Measurements from ENCODE around the gene CACNB2.

Gene CACNB2

DNA sequence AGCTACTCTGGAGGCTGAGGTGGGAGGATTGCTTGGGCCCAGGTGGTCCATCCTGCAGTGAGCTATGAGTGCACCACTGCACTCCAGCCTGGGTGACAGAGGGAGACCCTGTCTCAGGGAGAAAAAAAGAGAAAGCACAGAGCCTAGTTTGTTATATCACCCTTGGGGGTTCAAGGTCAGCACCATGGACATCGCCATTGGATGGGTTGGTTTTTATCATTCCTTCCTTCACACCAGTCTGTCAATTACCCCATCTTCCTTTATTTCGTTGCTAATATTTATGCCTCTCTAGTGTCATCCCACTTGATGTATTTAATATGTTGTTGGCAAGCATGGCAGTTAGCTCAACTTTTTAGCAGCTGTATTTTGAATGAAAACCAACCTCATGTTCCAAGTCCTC, 328.9 kb downstream of the CACNB2 start:
- no peak for DNase-seq

DNA sequence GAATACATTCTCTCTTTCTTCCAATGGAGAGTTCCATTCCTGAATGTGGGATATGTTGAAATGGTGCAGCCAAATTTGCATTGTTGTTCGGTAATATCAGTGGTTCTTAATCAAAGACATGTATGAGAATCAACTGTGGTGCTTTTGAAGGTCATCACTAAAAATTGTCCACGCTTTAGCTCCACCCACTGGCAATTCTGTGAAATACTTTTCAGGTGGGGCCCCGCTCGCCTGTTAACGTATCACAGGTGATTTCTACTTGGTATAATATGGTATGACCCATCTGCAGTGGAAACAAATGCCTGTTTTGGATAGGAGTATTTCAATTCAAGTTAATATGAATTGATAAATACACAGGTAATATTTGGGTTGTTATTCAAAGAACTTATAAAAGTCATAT, 332.8 kb downstream of the CACNB2 start:
- peak; percentile 2 for DNase-seq

DNA sequence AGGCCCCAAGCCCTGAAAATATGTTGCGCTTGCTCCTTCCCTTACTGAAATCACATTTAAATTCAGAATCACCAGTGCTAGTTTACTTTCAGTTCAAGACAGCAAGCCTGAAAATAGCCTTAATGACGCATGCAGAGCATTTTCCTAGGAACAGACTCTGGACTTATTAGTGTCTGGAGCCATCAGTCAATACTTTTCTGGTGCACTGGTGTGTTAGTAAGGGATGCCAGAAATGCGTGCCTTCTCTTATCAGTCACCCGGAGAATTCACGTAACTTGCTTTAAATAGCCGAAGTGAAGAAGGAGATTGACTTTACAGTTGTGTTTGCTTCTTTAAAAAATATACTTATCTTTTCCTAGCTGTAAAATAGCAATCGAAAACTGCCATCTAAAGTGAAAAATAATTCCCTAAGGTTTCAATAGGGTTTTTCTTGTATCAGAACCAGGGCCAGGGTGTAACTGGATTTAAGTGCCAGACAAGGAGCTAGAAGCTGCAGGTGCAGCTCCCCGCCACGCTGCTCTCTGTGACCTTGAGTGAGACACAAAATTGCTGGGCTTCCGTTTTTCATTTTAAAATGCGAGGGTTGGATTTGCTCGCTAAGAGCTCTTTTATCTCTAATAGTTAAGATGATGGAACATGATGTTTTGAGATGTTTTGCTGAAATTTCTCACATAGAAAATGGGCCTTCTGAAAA, 333.3 kb downstream of the CACNB2 start:
- no peak for DNase-seq

DNA sequence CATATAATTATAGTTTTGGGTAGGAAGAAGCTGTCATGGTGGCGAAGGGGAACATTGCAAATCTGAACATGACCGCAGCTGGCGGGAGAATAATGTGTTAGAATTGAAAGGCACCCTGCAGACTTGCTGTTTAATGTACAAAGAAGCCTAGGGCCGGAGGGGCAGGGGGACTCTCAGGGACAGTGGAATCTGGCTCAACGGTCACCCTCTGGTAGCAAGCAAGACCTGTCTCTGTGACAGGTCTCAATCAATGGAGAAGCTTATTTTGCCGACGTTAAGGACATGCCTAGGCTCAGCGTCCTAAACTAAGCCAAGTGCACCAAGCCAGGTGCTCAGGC, 333.9 kb downstream of the CACNB2 start:
- no peak for DNase-seq

DNA sequence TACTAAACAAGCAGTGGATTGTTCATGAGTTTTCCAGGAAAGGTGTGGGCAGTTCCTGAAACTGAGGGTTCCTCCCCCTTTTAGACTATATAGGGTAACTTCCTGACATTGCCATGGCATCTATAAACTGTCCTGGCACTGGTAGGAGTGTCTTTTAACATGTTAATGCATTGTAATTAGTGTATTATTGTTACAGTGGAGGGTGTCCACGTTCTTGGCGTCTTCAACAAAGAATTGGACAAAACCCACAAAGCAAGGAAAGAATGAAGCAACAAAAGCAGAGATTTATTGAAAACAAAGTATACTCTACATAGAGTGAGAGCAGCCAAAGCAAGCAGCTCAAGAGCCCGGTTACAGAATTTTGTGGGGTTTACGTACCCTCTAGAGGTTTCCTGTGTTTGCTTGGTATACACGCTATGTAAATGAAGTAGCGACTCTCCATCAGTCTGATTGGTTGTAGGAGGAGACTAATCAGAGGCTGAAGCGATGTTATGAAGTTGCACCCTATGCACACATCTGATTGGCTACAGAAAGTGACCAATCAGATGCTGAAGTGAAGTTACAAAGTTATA, 335.9 kb downstream of the CACNB2 start:
- no peak for DNase-seq

DNA sequence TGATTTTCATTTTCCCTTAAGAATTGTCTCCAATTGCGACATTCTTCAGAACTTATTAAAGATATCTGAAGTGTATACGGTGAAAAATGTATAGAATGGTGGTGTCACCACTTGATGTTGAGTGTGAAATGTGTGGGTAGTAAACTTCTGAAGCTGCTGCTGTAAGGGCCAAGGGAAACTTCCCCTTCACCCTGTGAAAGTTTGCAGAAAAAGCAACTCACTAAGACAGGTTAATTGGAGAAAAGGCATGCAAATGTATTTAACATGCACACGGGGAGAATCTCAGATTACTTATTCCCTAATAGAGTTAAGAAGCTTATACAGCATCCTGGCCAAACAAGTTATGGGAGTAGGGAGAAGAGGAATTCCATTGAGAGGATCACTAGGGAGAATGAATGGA, 338.1 kb downstream of the CACNB2 start:
- no peak for DNase-seq

DNA sequence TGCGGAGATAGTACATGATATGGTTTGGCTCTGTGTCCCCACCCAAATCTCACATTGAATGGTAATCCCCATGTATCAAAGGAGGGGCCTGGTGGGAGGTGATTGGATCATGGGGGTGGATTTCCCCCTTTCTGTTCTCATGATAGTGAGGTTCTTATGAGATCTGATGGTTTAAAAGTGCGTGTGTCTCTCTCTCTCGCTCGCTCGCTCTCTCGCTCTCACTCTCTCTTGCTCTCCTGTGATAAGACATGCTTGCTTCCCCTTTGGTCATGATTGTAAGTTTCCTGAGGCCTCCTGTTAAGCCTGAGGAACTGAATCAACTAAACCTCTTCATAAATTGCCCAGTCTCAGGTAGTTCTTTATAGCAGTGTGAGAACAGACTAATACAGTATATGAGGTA, 339.3 kb downstream of the CACNB2 start:
- no peak for DNase-seq

DNA sequence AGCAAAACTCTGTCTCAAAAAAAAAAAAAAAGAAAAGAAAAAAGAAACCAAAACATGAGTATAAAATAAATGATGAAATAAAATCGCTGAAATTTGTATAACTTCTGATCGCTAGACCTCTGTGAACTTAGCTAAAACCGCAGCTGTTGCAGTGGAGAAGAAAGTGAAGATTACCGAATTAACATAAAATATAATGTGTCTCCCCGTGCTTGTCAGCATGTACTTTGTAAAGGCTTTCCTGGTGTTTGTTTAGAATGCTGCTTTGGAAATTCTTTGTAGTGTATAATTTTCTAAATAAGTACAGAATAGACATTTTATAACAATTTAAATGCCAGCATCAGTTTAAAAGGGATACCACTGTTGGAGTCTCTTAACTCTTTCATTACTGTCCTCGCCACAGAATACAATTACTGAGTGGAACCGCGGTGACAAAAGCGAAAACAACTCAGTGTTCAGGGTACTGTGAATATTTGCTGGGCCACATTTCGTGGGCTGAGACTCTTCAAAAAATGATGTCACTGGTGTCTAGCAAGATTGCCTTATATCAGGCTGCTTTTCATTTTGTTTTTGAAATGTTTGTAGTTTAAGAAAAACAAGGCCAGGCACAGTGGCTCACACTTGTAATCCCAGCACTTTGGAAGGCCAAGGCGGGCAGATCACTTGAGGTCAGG, 343.4 kb downstream of the CACNB2 start:
- no peak for DNase-seq

DNA sequence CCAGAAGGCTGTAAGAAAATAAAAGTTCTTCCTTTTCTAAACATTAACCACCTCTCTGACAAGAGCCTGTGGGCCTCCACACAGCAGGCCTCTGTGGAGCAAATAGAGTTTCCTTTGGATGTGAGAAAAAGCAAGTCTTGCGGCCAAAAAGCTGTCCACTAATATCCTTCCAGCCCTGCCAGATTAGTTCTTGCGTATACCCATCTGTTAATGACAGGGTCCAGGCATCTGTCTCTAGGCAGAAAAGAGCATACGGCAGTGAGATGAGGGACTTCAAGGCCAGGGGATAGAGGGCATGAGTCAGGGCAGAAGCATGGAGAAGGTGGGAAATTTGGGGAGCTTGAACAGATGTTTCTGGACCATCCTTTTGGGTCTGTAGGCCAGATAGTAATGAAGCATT, 346.2 kb downstream of the CACNB2 start:
- DNase-seq, result no peak

DNA sequence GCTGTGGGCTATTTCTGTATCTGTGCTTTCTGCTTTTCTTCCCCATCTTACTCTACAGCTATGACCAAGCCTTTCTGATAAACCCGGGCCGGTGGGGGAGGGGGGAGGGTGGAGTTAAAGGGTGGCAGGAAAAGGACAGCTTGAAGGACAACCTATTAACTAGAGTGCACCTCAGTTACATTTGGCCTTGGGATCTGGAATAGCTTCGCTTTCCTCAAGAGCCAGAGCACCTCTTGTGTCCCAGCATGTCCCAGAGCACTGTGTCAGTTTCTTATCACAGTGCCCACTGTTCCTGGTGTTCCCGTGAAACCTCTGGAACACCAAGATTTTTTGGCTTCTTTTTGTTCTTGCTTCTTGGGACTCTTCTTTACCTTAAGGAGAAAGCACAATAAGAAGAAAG, 350.5 kb downstream of the CACNB2 start:
- DNase-seq, result no peak

DNA sequence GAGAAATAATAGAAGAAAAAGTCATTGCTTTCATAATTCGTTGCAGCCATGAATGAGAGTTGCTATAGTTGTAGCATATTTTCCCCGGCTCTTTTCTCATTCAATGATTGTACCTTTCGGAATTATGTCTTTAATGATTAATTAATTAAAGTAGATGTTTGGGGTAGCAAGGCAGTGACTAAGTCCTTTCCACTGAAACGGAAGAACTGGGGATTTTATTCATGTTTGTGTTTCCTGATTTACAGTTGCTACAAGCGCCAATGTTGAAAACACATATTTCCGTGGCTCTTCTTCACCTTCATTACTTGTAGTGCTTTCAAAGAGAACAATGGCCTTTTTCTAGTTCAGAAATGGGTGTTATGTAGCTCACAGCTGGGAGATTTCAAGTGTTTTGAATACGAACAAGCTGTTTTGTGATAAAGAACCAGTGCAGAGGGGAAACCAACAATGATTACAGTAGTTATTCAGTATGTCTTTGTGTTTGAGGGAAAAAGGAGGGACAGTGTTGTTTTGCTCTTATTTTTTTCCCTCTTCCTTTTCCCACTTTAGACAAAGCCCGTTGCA, 357.7 kb downstream of the CACNB2 start:
- no peak for DNase-seq

DNA sequence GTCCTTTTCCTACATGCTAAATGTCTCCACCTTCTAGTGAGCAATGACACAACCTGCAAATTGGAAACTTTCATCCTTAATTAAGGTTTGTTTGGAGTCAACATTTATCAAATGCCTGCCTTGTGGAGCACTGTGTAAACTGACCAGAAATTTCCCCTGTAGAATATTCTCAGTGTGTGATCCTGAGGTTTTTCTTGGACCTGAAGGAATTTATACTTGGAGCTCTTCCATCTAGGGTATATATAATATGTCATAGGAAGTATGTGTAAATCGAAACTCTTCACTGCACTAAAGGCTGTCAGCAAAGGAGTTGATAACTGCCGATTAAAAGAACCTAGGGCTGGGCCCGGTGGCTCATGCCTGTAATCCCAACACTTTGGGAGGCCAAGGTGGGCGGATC, 358.8 kb downstream of the CACNB2 start:
- no peak for DNase-seq

DNA sequence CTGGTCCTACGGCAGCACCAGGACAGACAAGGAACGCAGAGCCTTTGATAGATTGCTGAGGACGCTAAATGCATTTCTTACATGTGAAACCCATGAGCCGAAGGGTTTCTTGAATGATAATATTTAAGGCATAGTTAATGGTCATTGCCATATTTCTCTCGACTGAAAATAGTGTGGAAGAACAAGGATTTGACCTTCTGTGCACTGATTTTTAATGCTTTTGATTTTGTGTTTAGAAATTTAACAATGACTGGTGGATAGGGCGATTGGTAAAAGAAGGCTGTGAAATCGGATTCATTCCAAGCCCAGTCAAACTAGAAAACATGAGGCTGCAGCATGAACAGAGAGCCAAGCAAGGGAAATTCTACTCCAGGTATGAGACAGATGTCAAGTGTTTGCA, 360.4 kb downstream of the CACNB2 start:
- no peak for DNase-seq

DNA sequence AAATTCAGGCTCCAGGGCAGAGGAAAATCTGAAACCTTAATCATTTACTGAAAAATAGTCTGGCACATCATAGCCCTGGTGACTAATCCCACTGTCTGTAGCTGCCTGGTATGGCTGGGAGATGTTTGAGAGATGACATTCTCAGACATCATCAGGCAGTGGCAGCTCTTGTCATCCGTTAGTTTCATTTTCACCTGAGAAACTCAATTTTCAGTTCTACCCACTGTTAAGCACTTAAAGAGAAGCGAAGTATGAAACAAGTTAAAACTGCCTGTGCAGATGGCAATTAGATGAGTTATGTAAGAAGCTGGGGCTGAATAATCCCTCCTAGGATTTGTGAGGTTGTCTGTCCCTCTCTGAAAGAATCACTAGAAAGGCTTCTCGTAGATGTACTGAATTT, 361.0 kb downstream of the CACNB2 start:
- no peak for DNase-seq

DNA sequence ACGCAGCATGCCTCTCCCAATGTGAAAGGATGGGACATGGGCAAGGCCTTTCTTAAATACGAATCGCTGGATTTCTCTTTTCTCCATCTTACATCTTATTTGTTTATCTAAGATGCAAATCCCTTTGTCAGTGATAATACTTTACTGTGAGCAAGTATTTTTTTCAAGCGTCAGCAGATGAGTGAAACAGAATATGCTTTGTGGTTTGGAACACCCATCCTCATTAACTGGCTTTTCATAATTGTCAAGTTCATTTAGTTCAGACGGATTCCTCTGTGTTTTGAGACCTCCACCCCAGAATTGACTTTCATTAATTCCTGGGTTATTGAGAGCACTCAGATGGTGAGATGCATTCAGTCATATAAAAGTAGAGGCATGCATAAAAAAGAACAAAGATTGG, 361.4 kb downstream of the CACNB2 start:
- no peak for DNase-seq

DNA sequence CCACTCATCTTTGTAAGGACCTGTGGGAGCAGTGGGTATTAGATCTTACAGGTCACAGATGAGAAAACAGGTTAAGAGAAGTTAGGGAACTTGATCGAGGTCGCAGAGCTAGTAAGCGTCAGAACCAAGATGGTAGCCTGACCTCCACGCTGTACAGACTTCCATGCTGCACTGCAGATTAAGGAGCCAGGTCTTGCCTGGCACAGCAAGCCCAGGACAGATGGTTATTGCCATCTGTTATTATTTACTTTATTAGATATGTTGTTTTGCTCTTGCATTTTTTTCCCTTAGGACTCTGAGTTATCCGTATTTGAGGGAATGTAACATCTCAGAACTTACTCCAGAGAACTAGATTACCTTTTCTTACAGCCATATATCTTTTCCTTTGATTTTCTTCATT, 363.9 kb downstream of the CACNB2 start:
- DNase-seq, result no peak

DNA sequence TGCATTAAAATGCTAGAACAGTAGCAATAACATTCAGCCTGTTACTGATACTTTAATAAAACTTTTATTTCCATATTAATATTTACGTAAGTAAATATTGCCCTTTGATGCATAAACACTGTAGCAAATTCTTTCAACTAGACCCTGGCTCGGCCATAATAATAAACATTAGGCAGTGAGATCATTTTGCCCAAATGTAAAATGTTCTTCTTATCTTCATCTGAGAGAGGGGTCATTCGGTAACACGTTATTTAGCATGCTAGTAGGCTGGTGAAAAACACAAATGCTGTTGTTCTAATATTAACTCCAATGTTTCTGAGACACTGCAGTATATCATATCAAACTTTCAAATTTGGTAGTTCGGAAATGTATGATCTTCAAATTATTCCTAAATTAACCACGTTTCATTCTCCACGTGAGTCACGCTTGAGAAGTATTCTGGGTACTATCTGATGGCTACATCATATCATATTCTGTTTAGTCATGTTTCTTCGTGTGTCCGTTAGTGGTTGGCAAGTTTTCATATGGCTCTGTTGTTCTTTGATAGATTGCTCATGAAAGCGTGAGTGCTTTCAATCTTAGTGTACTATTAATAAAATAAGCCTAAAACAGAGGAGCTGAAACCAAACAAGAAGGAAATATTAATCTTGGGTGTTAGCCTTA, 365.4 kb downstream of the CACNB2 start:
- no peak for DNase-seq

DNA sequence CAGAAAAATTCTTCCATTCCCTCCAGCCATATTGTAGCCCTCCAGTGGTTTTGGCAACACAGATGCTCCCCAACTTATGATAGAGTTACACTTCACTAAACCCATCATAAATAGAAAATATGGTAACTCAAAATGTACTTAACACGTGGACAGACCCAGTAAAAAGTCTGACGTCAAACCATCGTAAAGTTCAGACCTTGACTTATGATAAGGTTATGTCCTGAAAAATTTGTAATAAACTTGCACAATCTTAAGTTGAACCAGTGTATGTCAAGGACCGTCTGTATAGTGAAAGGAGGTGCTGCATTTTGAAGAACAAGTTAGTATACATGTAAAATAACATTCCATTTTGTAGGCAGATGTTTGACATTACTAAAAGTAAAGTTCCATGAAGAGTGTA, 368.4 kb downstream of the CACNB2 start:
- DNase-seq, result no peak

DNA sequence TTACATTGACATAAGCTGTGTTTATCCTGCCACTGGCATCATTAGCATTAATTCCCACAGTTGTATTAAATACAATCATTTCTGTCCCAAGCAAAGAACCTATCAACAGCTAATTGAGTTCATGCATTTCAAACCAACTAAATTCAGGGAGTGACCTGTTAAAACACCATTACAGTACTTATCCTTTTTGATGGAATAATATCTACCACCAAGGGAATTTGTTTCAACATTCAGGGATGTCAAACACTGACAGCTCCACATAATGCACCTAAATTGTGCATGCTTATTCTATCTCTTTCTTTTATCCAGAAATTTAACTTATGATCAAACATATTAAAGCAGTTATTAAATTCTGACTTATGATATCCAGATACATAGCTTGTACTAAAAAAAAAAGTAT, 374.3 kb downstream of the CACNB2 start:
- DNase-seq, result no peak

DNA sequence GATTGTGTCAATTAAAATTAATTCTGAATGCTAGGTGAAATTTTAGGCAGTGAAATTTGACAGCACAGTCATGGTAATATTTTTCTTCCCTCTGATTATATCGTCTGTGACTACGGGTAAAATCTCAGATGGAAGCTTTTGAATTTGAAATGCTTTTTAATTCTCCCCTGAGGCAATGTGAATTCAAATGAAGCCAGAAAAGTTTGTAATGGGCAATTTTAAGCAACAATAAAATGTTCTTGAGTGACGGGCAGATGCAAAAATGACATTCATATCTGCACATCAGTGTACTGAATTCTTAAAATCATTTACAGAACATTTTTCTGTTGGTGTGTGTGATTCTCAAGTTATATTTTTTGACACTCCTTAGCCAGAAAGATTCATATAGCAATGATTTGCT, 376.6 kb downstream of the CACNB2 start:
- no peak for DNase-seq

DNA sequence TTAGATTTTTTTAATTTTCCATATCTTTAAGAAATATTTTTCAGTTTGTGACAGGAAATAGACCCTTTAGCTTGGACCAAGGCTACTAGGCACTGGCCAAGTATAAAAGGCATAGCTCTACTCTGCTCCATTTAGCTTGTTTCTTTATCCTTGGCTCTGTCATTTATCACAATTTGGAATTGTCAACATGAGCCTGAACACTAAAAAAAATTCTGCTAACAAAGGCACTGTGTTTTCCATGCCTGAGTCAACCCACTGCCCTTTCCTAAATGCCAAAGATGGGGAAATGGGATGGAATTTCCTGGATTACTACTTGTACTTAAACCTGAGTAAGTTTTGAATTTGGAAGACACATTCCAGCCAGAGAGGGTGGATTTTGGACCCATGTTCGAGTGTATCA, 382.8 kb downstream of the CACNB2 start:
- no peak for DNase-seq

DNA sequence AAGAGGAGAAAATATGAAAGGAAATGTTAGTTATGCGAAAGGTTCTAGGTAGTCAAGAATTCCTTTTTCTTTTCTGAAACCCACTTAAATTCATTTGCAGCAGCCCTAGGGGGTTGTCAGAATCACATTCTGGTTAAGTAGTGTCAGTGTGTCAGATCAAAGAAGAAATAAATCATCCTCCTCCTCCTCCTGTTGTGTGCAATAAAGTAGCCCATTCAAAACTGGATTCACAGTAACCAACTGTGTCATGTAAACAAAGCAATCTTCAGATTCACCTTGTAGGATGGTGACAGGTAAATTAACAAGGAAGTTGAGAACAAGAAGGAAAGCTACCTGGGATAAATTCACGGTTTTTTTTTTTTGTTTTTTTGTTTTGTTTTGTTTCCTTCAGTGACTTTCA, 383.6 kb downstream of the CACNB2 start:
- DNase-seq, result no peak

DNA sequence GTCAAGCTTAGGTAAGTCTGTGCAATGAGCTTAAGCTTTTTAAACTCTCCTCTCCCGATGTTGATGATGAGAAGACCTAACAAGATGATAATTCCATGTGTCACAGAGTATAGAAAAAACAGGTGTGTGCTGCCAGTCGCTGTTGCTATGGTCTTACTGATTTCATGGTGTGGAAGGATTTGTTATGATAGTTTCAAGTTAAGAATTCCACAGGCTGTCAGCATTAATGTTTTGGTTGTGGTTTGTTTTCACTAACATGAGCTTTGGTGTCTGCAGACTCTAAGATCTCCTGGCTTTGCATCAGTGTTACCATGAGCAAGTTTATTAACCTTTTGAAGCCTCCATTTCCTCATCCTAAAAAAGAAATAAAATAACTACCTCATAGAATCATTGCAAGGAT, 387.5 kb downstream of the CACNB2 start:
- DNase-seq, result no peak

DNA sequence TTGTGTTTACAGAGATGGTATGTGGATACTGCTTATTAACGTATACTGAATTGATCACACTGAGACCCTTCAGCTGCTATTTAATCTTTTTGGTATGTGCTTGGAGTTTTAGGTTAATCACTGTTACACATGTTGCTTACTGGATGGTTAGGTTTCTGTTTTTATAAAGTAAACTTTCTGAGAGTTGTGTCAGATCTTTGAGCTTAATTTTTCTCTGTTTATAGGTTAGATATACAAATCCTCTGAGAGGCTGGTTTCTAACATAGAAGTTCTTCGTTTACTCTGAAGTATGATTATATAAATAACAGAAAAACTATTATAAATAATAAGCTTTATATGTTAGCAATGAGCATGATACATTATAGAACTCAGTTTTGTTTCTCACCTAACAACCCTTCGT, 388.1 kb downstream of the CACNB2 start:
- no peak for DNase-seq

Data from NCI-H748 treated with DMSO at 0.1 percent for 48 hours (cell line).